ENCODE results near the gene STX12.

The STX12 gene

DNA sequence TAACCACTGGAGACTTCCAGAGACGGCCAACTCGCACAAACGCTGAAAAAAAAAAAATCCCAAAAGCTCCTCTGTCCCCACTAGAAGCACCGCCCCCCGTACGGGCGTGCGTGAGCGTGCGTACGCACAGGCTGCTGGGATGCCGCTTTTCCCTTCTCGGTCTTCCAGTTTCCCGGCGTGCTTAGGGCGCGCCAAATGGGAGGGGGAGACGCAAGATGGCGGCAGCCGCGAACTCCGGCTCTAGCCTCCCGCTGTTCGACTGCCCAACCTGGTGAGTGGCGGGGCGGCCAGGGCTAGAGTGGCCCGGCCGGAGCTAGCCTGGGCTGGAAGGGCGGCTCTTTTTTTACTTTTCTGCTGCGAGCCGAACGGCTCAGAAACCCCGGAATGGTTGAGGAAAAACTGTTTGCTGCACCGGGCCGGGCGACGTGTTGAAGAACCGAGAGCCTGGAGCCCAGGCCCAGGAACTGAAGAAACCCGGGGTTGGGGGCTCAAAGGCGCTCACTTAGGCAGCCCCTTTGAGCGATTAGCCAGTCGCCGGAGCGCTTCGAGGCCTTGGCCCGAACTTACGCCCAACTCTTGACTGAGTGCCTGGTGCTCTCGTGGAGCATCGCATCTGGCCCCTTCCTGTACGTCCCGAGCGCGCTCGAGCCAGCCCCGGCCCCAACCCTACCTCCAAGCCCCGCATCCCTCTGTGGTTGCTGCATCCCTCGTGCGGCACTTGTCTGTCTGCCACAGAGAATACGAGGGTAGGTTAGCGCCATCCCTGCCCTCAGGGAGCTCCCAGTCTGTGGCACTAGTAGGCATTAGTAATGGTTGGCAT is 57.8 kb downstream of the STX12 start, which contains the start of gene PPP1R8:
PPP1R8 (plus strand) TSS at position 162 of the 820 bp plus-strand sequence; CDS start at position 216, 54 bp downstream.
- peak within 1 kb of the TSS; percentile 96 for H3K4me3 ChIP-seq (replicated peaks; ENCODE audit: low read depth, low read length)
- no peak for TF ChIP-seq CTCF (IDR thresholded peaks at IDR 0.05; ENCODE audit: low read length, missing control alignments)
- DNase-seq (ENCODE audit: low read depth): peak; percentile 96

DNA sequence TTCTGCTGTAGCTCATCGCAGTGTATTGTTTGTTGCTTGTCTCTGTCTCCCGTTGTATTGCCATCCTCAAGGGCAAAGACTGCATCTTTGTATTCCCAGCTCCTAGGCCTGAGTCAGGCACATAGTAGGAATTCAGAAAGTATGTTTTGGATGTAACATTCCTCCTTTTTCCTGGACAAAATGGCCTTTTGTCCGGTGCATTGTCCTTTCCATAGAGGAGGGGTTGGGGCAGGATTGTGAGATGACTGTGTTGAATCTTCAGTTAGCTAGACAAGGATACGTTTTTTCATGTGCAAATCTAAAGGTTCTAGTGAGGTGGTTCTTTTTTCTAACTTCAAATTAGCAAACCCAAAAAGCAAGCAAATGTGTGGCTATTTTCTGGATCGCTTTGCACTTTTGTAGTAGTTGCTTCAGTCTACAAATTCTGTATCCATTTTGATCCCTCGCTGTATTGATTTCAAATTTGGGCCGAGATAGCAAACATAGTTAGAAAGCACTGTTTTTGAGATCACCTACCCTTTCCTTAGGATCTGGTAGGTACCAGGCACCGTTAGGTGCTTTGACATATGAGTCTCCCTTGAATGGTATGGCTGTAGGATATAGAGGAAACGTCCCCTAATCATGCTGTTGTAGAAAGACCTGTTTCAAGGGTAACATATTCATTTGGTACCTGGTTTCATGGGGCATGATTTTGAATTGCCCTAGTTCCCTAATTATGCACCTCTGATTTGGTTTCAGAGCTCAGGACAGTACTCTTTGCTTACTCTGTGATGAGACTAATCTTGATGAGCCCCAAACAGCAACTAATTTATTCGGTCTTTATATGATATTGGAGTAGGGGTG is 58.8 kb downstream of the STX12 start:
- TF ChIP-seq CTCF (IDR thresholded peaks at IDR 0.05; ENCODE audit: low read length, missing control alignments): no peak
- DNase-seq (ENCODE audit: low read depth): peak; percentile 13
- H3K4me3 ChIP-seq (replicated peaks; ENCODE audit: low read depth, low read length): peak overlapping the region; percentile 96

GRCh38 chr1:27832762-27833161 is 59.7 kb downstream of the STX12 start:
- peak; percentile 63 for DNase-seq (ENCODE audit: low read depth)
- H3K4me3 ChIP-seq (replicated peaks; ENCODE audit: low read depth, low read length): peak overlapping the region; percentile 96
- no peak for TF ChIP-seq CTCF (IDR thresholded peaks at IDR 0.05; ENCODE audit: low read length, missing control alignments)

- TF ChIP-seq CTCF (IDR thresholded peaks at IDR 0.05; ENCODE audit: low read length, missing control alignments): no peak
- DNase-seq (ENCODE audit: low read depth): no peak
- no peak overlapping the region for H3K4me3 ChIP-seq (replicated peaks; ENCODE audit: low read depth, low read length)
Measured at GRCh38 chr1:27833470-27833869, 60.5 kb downstream of the STX12 start.

DNA sequence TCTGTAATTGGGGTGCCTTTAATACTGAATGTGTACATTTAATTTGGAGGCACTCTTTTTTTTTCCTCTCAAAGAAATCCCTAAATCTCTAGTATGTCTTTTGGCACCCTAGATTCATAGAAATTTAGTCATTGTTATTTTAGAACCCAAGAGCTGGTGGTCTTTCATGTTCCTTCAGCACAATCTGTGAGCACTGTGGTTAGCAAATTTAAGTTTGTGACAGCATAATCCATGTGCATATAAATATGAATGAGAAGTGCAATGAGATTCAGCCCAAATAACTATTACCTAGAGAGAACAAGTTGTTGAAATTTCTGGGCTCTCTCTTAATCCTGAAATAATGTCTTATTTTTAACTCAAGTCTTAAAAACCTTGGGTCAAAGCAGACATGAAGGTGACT is 62.0 kb downstream of the STX12 start:
- no peak overlapping the region for H3K4me3 ChIP-seq (replicated peaks; ENCODE audit: low read depth, low read length)
- no peak for DNase-seq (ENCODE audit: low read depth)
- no peak for TF ChIP-seq CTCF (IDR thresholded peaks at IDR 0.05; ENCODE audit: low read length, missing control alignments)

DNA sequence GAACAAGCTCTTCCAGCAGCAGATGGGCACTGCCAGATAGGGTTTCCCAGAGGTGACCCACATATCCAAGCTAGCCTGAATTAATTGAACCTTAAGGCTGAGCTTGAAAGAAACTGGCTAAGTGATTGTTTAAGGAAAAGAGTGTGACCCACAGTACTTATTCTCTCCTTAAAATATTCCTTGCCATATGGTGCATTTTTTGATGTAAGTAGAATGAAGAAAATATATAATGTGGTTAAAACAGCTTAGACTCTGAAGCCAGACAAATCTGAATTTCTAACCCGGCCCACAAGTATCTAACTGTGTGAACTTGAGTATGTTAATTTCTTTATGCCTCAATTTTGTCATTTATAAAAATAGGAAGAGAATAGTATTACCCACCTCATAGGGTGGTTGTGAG is 62.5 kb downstream of the STX12 start:
- no peak for TF ChIP-seq CTCF (IDR thresholded peaks at IDR 0.05; ENCODE audit: low read length, missing control alignments)
- DNase-seq (ENCODE audit: low read depth): no peak
- no peak overlapping the region for H3K4me3 ChIP-seq (replicated peaks; ENCODE audit: low read depth, low read length)
